Central memory CD8-positive, alpha-beta T cell (primary cell): Measurements from ENCODE around the gene CELA1.
"Not testable (repeated sequence)": the region's sequence is repeated elsewhere in the genome, so short reads cannot be mapped to it uniquely, and the experiment has no call there.

Source experiments
- ATAC-seq: fragments of 150-1000 bp; cut with Tn5 transposase; replicated peaks from 2 replicates; pipeline ENCODE4 v1.10.0; 2022; ENCODE audit warnings: mild to moderate bottlenecking, moderate FRiP score, moderate number of reproducible peaks; ENCODE audit not compliant: poor library complexity, severe bottlenecking; ENCODE audit errors: extremely low read depth
- DNase-seq, 2 donors: peaks; one replicate each; pipeline ENCODE4 v3.0.0; 2021; ENCODE audit warnings: low spot score in 2 of 2
- H3K27ac Mint-ChIP-seq: one replicate; pipeline ENCODE4 v1.8.0; 2022; ENCODE audit warnings: low read depth, mild to moderate bottlenecking, moderate library complexity, mixed read lengths
- H3K27me3 Mint-ChIP-seq: one replicate; pipeline ENCODE4 v1.8.0; 2022; ENCODE audit warnings: mixed read lengths
- H3K36me3 Mint-ChIP-seq: one replicate; pipeline ENCODE4 v1.8.0; 2022; ENCODE audit warnings: mild to moderate bottlenecking, moderate library complexity, mixed read lengths; ENCODE audit not compliant: insufficient read depth
- H3K4me1 Mint-ChIP-seq: one replicate; pipeline ENCODE4 v1.8.0; 2022; ENCODE audit warnings: mixed read lengths
- H3K4me3 Mint-ChIP-seq: one replicate; pipeline ENCODE4 v1.8.0; 2022; ENCODE audit warnings: mild to moderate bottlenecking, moderate library complexity, mixed read lengths
- H3K9me3 Mint-ChIP-seq: one replicate; pipeline ENCODE4 v1.8.0; 2022; ENCODE audit warnings: mixed read lengths

CELA1 gene

GRCh38 chr12:51351913-51352532, 5.5 kb upstream of the CELA1 start:
- ATAC-seq (peak; percentile 24), DNase-seq (peak; percentile 14 to 23)
- Mint-ChIP-seq H3K9me3 (no peaks in the 10 kb centered on the region), H3K27me3 (no peaks in the 10 kb centered on the region), H3K36me3 (peaks cover 4% of the 10 kb centered on the region), H3K4me1 (peaks cover 8% of the 10 kb centered on the region), H3K27ac (peak overlapping the region; percentile 75), H3K4me3 (no peak overlapping the region)

- no peaks in the 10 kb centered on the region for H3K9me3 Mint-ChIP-seq
- H3K27ac Mint-ChIP-seq = no peak overlapping the region
- H3K36me3 Mint-ChIP-seq = peaks cover 3% of the 10 kb centered on the region
- peaks cover 8% of the 10 kb centered on the region for H3K4me1 Mint-ChIP-seq
- no peak for ATAC-seq
- H3K4me3 Mint-ChIP-seq = no peak overlapping the region
- no peaks in the 10 kb centered on the region for H3K27me3 Mint-ChIP-seq
- no peak for DNase-seq
Observed at GRCh38 chr12:51349026-51349425, 2.5 kb upstream of the CELA1 start.

GRCh38 chr12:51348116-51348515, 1.6 kb upstream of the CELA1 start:
- H3K4me3 Mint-ChIP-seq = no peak overlapping the region
- peaks cover 1% of the 10 kb centered on the region for H3K36me3 Mint-ChIP-seq
- DNase-seq (no peak), ATAC-seq (no peak)
- H3K9me3 Mint-ChIP-seq = no peaks in the 10 kb centered on the region
- H3K27me3 Mint-ChIP-seq = no peaks in the 10 kb centered on the region
- no peak overlapping the region for H3K27ac Mint-ChIP-seq
- H3K4me1 Mint-ChIP-seq = peaks cover 8% of the 10 kb centered on the region

GRCh38 chr12:51345681-51346080, 798 bp downstream of the CELA1 start:
- no peak for DNase-seq
- Mint-ChIP-seq H3K4me1 (peaks cover 7% of the 10 kb centered on the region), H3K27ac (no peak overlapping the region), H3K36me3 (no peaks in the 10 kb centered on the region), H3K9me3 (no peaks in the 10 kb centered on the region), H3K27me3 (no peaks in the 10 kb centered on the region), H3K4me3 (no peak overlapping the region)
- no peak for ATAC-seq

- Mint-ChIP-seq H3K27me3 (no peaks in the 10 kb centered on the region), H3K4me3 (no peak overlapping the region), H3K27ac (no peak overlapping the region), H3K4me1 (peaks cover 7% of the 10 kb centered on the region), H3K36me3 (no peaks in the 10 kb centered on the region), H3K9me3 (no peaks in the 10 kb centered on the region)
- no peak for DNase-seq
- no peak for ATAC-seq
Observed at GRCh38 chr12:51343201-51343600, 3.3 kb downstream of the CELA1 start.

DNA sequence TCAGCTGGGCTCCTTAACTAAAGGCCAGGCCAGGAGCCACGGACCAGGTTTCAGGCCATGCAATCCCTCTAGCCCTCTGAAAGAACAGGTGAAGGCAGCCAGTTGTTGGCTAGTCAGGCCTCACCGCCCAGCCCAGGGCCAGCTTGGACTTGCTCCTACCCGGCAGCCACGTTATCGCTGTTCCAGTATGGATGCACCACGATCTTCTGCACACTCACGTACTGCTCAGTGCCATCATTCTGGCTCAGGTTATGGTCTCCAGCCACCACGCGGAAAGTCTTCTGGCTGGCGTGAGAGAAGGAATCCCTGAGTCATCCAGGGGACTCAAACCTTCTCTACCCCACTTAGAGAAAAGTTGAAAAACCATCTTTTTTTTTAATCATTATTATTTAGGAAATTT, 4.1 kb downstream of the CELA1 start:
- H3K4me3 Mint-ChIP-seq = no peak overlapping the region
- H3K4me1 Mint-ChIP-seq = peaks cover 7% of the 10 kb centered on the region
- no peak for ATAC-seq
- H3K27me3 Mint-ChIP-seq = no peaks in the 10 kb centered on the region
- H3K9me3 Mint-ChIP-seq = no peaks in the 10 kb centered on the region
- DNase-seq = no peak
- H3K27ac Mint-ChIP-seq = no peak overlapping the region
- no peaks in the 10 kb centered on the region for H3K36me3 Mint-ChIP-seq

DNA sequence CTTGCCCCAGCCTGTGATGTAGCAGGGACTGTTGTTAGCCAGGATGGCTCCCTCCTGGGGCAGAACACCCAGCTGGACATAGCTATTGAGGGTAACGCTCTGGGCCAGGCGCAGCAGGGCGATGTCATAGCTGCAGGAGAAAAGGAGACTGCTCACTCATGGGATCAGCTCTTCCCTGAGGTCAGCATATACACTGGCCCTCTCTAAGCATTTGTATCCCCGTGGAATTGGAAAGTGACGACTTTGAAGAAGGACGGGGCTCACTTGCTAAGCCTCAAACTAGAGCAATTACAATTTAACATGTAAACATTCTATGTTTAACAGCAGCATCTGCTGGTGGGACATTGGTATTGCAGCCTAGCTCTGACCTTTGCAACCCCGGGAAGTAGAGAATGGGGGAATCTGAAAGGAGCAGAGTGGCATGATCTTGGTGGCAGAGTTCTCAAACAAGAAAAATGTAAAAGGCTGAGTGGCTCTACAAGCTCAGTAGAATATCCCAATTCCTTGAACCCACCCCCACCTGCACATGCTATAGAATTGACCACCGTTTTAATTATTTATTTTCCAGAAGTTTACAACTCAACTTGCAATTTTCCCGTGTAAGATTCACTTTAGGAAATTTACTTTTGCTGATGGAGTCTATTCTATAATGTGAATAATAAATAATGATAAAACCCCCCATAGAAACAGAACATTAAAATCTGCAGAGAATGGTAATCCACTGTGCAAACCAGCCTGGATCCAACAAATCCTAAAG, 5.0 kb downstream of the CELA1 start:
- Mint-ChIP-seq H3K36me3 (no peaks in the 10 kb centered on the region), H3K27me3 (no peaks in the 10 kb centered on the region), H3K4me1 (peaks cover 7% of the 10 kb centered on the region), H3K4me3 (peak overlapping the region; percentile 29), H3K27ac (peak overlapping the region; percentile 48), H3K9me3 (no peaks in the 10 kb centered on the region)
- ATAC-seq = peak; percentile 56
- DNase-seq = peak; percentile 59 to 63

DNA sequence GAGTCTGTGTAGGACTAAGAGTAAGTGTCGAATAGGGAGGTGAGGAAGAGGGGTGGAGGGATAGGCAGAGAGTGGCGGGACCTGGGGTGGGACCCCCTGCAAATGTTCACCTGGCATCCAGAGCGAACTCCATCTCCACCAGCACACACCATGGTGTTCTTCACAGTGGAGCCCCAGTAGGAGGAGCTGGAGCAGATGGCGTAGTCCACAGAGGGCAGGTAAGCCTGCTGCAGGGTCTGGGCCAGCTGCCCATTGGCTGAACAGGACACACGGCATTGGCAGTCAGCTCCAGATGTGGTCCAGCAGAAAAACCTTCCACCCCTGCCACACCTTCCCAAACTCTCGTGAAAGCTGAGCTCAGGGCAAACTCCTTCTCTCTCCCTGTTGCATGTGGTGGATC, 6.7 kb downstream of the CELA1 start:
- H3K4me3 Mint-ChIP-seq = no peak overlapping the region
- H3K27ac Mint-ChIP-seq = no peak overlapping the region
- no peak for ATAC-seq
- H3K9me3 Mint-ChIP-seq = no peaks in the 10 kb centered on the region
- H3K4me1 Mint-ChIP-seq = peaks cover 7% of the 10 kb centered on the region
- H3K36me3 Mint-ChIP-seq = no peaks in the 10 kb centered on the region
- no peaks in the 10 kb centered on the region for H3K27me3 Mint-ChIP-seq
- DNase-seq = no peak

DNA sequence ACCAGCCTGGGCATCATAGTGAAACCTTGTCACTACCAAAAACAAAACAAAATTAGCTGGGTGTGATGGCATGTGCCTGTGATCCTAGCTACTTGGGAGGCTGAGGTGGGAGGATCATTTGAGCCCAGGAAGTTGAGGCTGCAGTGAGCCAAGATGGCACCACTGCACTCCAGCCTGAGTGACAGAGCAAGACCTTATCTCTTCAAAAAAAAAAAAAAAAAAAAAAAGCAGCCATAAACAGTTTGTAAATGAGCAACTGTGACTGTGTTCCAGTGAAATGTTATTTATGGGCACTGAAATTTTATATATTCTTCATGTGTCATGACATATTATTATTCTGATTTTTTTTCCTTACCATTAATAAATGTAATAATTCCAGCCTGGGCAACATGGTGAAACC, 9.1 kb downstream of the CELA1 start:
- not testable (repeated sequence) for H3K36me3 Mint-ChIP-seq, H3K9me3 Mint-ChIP-seq, H3K4me3 Mint-ChIP-seq, H3K27ac Mint-ChIP-seq, ATAC-seq, H3K27me3 Mint-ChIP-seq, H3K4me1 Mint-ChIP-seq, DNase-seq

DNA sequence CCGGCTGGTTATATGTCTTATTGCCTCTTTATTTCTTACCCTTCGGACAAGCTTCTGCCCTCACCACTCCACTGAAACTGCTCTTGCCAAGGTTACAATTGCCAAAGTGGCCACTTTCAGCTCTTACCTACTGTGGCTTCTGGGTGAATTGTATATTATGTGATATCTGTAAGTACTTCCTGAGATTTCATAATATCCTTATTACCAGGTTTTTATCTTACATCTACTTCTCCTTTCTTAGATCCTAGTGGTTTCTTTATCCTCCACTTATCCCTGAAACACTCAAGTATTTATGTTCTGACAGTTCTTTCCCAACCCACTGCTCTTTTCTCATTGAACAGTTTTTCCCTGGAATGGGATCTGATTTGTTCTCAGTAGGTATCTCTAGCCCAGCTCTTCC, 10.5 kb downstream of the CELA1 start:
- DNase-seq (no peak), ATAC-seq (no peak)
- Mint-ChIP-seq H3K4me3 (no peak overlapping the region), H3K36me3 (no peaks in the 10 kb centered on the region), H3K27ac (no peak overlapping the region), H3K4me1 (no peaks in the 10 kb centered on the region), H3K27me3 (no peaks in the 10 kb centered on the region), H3K9me3 (no peaks in the 10 kb centered on the region)

DNA sequence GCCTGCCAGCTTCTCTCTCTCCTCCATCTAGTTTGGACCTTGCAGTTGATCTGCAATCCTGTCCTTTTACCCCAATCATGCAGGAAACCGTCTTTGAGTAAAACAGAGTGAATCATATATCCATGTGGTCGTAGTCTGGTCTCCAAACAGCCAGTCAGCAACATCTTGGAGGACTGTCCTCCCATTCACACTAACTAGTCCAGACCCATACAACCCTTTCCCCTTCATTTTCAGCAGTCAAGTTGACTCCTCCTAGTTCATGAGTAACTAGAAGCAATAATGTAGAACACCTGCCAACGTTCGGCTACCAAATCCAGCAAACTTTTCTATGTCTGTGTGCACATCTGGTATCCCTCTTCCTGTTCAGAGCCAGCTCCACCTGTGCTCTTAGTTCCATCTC, 11.7 kb downstream of the CELA1 start:
- no peak overlapping the region for H3K4me3 Mint-ChIP-seq
- no peaks in the 10 kb centered on the region for H3K27me3 Mint-ChIP-seq
- H3K9me3 Mint-ChIP-seq = no peaks in the 10 kb centered on the region
- ATAC-seq (no peak), DNase-seq (no peak)
- H3K36me3 Mint-ChIP-seq = no peaks in the 10 kb centered on the region
- H3K4me1 Mint-ChIP-seq = peaks cover 5% of the 10 kb centered on the region
- H3K27ac Mint-ChIP-seq = no peak overlapping the region

DNA sequence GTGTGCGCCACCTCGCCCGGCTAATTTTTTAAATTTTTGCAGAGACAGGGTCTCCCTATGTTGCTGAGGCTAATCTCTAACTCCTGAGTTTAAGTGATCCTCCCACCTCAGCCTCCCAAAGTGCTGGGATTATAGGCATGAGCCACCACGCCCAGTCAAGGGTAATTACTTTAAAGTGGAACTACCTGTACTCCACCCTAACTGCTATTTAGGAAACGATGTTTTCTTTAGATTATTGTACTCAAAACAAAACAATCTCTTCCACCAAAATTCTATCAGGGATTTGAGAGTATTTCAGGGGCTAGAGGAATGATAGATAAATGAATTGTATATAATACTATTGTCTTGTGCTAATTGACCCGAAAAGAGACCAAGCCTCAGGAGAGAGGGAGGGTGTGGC, 12.9 kb downstream of the CELA1 start:
- H3K9me3 Mint-ChIP-seq = no peaks in the 10 kb centered on the region
- H3K27ac Mint-ChIP-seq = peak overlapping the region; percentile 25
- no peak for ATAC-seq
- no peaks in the 10 kb centered on the region for H3K36me3 Mint-ChIP-seq
- H3K27me3 Mint-ChIP-seq = no peaks in the 10 kb centered on the region
- no peak overlapping the region for H3K4me3 Mint-ChIP-seq
- DNase-seq = no peak
- H3K4me1 Mint-ChIP-seq = peaks cover 17% of the 10 kb centered on the region

GRCh38 chr12:51330186-51330585, 16.3 kb downstream of the CELA1 start:
- ATAC-seq (no peak), DNase-seq (no peak)
- Mint-ChIP-seq H3K4me3 (peak overlapping the region; percentile 45), H3K9me3 (no peaks in the 10 kb centered on the region), H3K27me3 (no peaks in the 10 kb centered on the region), H3K4me1 (peaks cover 41% of the 10 kb centered on the region), H3K27ac (peak overlapping the region; percentile 41), H3K36me3 (peaks cover 2% of the 10 kb centered on the region)
